C4-2B (cell line): ENCODE measurements around the gene BRSK2.

Experiments
- H3K27ac ChIP-seq: fragments of 450-650 bp; 2 replicates; pipeline ENCODE4 v1.5.1; 2017
- CTCF ChIP-seq: fragments of 450-650 bp; conservative IDR thresholded peaks from 2 replicates; pipeline ENCODE4 v1.5.1; 2017; ENCODE audit warnings: mild to moderate bottlenecking
- ZFX ChIP-seq: fragments of 450-650 bp; IDR thresholded peaks from 2 replicates; pipeline ENCODE4 v1.6.1; 2017

BRSK2 gene

GRCh38 chr11:1359556-1359955 is 30.2 kb upstream of the BRSK2 start:
- H3K27ac ChIP-seq, result no peak overlapping the region
- TF ChIP-seq ZFX, result no peak
- TF ChIP-seq CTCF, result no peak

- TF ChIP-seq ZFX (no peak), CTCF (no peak)
- H3K27ac ChIP-seq, result no peak overlapping the region
These were observed 29.4 kb upstream of the BRSK2 start for GRCh38 chr11:1360181-1360834.

GRCh38 chr11:1360835-1361357 is 28.8 kb upstream of the BRSK2 start:
- H3K27ac ChIP-seq, result no peak overlapping the region
- TF ChIP-seq ZFX, result no peak
- no peak for TF ChIP-seq CTCF

GRCh38 chr11:1361882-1362281 is 27.9 kb upstream of the BRSK2 start:
- no peak overlapping the region for H3K27ac ChIP-seq
- no peak for TF ChIP-seq ZFX

GRCh38 chr11:1367721-1368120 is 22.0 kb upstream of the BRSK2 start:
- TF ChIP-seq CTCF (no peak), ZFX (no peak)
- H3K27ac ChIP-seq, result no peak overlapping the region

- TF ChIP-seq ZFX (no peak), CTCF (no peak)
These were observed 21.5 kb upstream of the BRSK2 start for GRCh38 chr11:1368216-1368615.

GRCh38 chr11:1368966-1369365 is 20.8 kb upstream of the BRSK2 start:
- TF ChIP-seq CTCF (no peak), ZFX (no peak)

More at GRCh38 chr11:1368216-1368615, 21.5 kb upstream of the BRSK2 start:
- no peak overlapping the region for H3K27ac ChIP-seq

More at GRCh38 chr11:1368966-1369365, 20.8 kb upstream of the BRSK2 start:
- H3K27ac ChIP-seq, result no peak overlapping the region
